ENCODE measurements around the gene HCN3. TPM values are rescaled to one million over a fixed set of nuclear protein-coding genes. Genes with fewer than 3 reads are reported as not detected.
A peak's percentile ranks its signal among the peaks of the same experiment; 100 is the strongest.

Gene HCN3
- total and polyA plus RNA-seq, 2 of the 13 experiments (the other 11 are each of a cell fraction or from before 2014, with no cell fraction given) = 2.4 to 10.2 TPM

- TF ChIP-seq MAFG (CRISPR knock-in tag; IDR thresholded peaks at IDR 0.05) = no peak
- no peak for TF ChIP-seq STAT5B (CRISPR knock-in tag; IDR thresholded peaks at IDR 0.05)
- no peak for TF ChIP-seq SAFB2 (CRISPR knock-in tag; IDR thresholded peaks at IDR 0.05; ENCODE audit: borderline replicate concordance, low read depth)
- TF ChIP-seq MLX (CRISPR knock-in tag; IDR thresholded peaks at IDR 0.05) = 0 out of 2 replicates have a peak, but pooled peaks have one; percentile 23
- TF ChIP-seq ZNF30 (CRISPR knock-in tag; IDR thresholded peaks at IDR 0.05) = no peak
- TF ChIP-seq SOX5 (CRISPR knock-in tag; IDR thresholded peaks at IDR 0.05; ENCODE audit: borderline replicate concordance) = no peak
- peak; percentile 67 for TF ChIP-seq KDM2A (CRISPR knock-in tag; IDR thresholded peaks at IDR 0.05; ENCODE audit: borderline replicate concordance, low read depth)
- TF ChIP-seq ATF2 (CRISPR knock-in tag; IDR thresholded peaks at IDR 0.05) = peak; percentile 61; the same call in 1 of the 2 replicates
- TF ChIP-seq ELF1 (CRISPR knock-in tag; IDR thresholded peaks at IDR 0.05) = peak; percentile 70
- no peak for TF ChIP-seq SP140L (CRISPR knock-in tag; IDR thresholded peaks at IDR 0.05; ENCODE audit: borderline replicate concordance)
- peak; percentile 23; the same call in 1 of the 2 replicates for TF ChIP-seq HCFC1 (IDR thresholded peaks at IDR 0.05; ENCODE audit: low read depth, low read length)
- TF ChIP-seq ERF (CRISPR knock-in tag; IDR thresholded peaks at IDR 0.05) = peak; percentile 70
- no peak for TF ChIP-seq ZNF496 (CRISPR knock-in tag; IDR thresholded peaks at IDR 0.05; ENCODE audit: insufficient replicate concordance)
- no peak for TF ChIP-seq SYNCRIP (IDR thresholded peaks at IDR 0.05; ENCODE audit: insufficient read depth, low read depth, low read length)
- no peak for TF ChIP-seq HMGA1 (CRISPR knock-in tag; conservative IDR thresholded peaks at IDR 0.05)
- no peak for TF ChIP-seq PCBP1 (IDR thresholded peaks at IDR 0.05; ENCODE audit: borderline replicate concordance, low read depth, low read length)
- no peak for TF ChIP-seq CEBPZ (IDR thresholded peaks at IDR 0.05; ENCODE audit: low read length)
- TF ChIP-seq ZNF605 (CRISPR knock-in tag; IDR thresholded peaks at IDR 0.05) = no peak
- no peak for TF ChIP-seq HDAC6 (IDR thresholded peaks at IDR 0.05; ENCODE audit: low read depth, low read length)
- TF ChIP-seq, protein P1, sequence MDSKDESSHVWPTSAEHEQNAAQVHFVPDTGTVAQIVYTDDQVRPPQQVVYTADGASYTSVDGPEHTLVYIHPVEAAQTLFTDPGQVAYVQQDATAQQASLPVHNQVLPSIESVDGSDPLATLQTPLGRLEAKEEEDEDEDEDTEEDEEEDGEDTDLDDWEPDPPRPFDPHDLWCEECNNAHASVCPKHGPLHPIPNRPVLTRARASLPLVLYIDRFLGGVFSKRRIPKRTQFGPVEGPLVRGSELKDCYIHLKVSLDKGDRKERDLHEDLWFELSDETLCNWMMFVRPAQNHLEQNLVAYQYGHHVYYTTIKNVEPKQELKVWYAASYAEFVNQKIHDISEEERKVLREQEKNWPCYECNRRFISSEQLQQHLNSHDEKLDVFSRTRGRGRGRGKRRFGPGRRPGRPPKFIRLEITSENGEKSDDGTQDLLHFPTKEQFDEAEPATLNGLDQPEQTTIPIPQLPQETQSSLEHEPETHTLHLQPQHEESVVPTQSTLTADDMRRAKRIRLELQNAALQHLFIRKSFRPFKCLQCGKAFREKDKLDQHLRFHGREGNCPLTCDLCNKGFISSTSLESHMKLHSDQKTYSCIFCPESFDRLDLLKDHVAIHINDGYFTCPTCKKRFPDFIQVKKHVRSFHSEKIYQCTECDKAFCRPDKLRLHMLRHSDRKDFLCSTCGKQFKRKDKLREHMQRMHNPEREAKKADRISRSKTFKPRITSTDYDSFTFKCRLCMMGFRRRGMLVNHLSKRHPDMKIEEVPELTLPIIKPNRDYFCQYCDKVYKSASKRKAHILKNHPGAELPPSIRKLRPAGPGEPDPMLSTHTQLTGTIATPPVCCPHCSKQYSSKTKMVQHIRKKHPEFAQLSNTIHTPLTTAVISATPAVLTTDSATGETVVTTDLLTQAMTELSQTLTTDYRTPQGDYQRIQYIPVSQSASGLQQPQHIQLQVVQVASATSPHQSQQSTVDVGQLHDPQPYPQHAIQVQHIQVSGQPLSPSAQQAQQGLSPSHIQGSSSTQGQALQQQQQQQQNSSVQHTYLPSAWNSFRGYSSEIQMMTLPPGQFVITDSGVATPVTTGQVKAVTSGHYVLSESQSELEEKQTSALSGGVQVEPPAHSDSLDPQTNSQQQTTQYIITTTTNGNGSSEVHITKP (CRISPR knock-in tag; IDR thresholded peaks at IDR 0.05; ENCODE audit: low read depth) = no peak
Measured at GRCh38 chr1:155322953-155323728, 45.9 kb downstream of the HCN3 start (continued).
